GM12873 (cell line): ENCODE results near the gene CFAP97D2.
A peak's percentile ranks its signal among the peaks of the same experiment; 100 is the strongest.

ENCODE experiments used
- CTCF ChIP-seq: IDR thresholded peaks from 2 replicates; pipeline ENCODE4 v1.5.1; 2012; ENCODE audit warnings: low read depth, mild to moderate bottlenecking, moderate library complexity, low read length, control low read depth; ENCODE audit not compliant: insufficient read depth; ENCODE audit errors: missing control alignments

The CFAP97D2 gene

GRCh38 chr13:114226088-114226487 is 47.0 kb downstream of the CFAP97D2 start:
- TF ChIP-seq CTCF: no peak

GRCh38 chr13:114226699-114227323 is 47.8 kb downstream of the CFAP97D2 start:
- peak; percentile 99 for TF ChIP-seq CTCF

GRCh38 chr13:114227528-114227927 is 48.5 kb downstream of the CFAP97D2 start:
- no peak for TF ChIP-seq CTCF

- no peak for TF ChIP-seq CTCF
Observed at GRCh38 chr13:114228176-114228575, 49.1 kb downstream of the CFAP97D2 start.

- no peak for TF ChIP-seq CTCF
Observed at GRCh38 chr13:114229506-114229905, 50.4 kb downstream of the CFAP97D2 start.

- no peak for TF ChIP-seq CTCF
Observed at GRCh38 chr13:114230117-114230516, 51.1 kb downstream of the CFAP97D2 start.

- TF ChIP-seq CTCF: no peak
Observed at GRCh38 chr13:114230575-114230974, 51.5 kb downstream of the CFAP97D2 start.
